ENCODE results near the gene MRPL48. TPM values are rescaled to one million over a fixed set of nuclear protein-coding genes. Genes with fewer than 3 reads are reported as not detected.
"Not testable (repeated sequence)": the region's sequence is repeated elsewhere in the genome, so short reads cannot be mapped to it uniquely, and the experiment has no call there.

MRPL48 gene
- total RNA-seq (2014; rRNA removed; shearing (Covaris generic)) = 111 and 119 TPM in 2 replicates
- 44.5 and 47.7 TPM in 2 replicates for polyA plus RNA-seq (2015; cell fraction: cytosol; rRNA removed)
- 10.7 and 14.1 TPM in 2 replicates for polyA plus RNA-seq (2015; cell fraction: nucleus; rRNA removed)

- peak; percentile 99 for DNase-seq (ENCODE audit: low read depth, low spot score)
- in situ Hi-C loops (cut with HindIII; ENCODE audit: low pct_unique_long_range_greater_than_20kb, low sequenced_read_pairs) = no loop called here
Observed at GRCh38 chr11:73787643-73788558, at the start of gene MRPL48. TSS of gene MRPL48 (plus strand) at chr11:73787874. CDS start at chr11:73787972, 98 bp downstream.

- in situ Hi-C loops (cut with HindIII; ENCODE audit: low pct_unique_long_range_greater_than_20kb, low sequenced_read_pairs) = no loop called here
- no peak for DNase-seq (ENCODE audit: low read depth, low spot score)
Observed at GRCh38 chr11:73743045-73743444, 44.6 kb upstream of the MRPL48 start.

GRCh38 chr11:73746701-73747100, 41.0 kb upstream of the MRPL48 start:
- no peak for DNase-seq (ENCODE audit: low read depth, low spot score)
- in situ Hi-C loops (cut with HindIII; ENCODE audit: low pct_unique_long_range_greater_than_20kb, low sequenced_read_pairs) = no loop called here

GRCh38 chr11:73747762-73748161, 39.9 kb upstream of the MRPL48 start:
- in situ Hi-C loops (cut with HindIII; ENCODE audit: low pct_unique_long_range_greater_than_20kb, low sequenced_read_pairs) = no loop called here
- DNase-seq (ENCODE audit: low read depth, low spot score) = no peak

- in situ Hi-C loops (cut with HindIII; ENCODE audit: low pct_unique_long_range_greater_than_20kb, low sequenced_read_pairs) = no loop called here
- no peak for DNase-seq (ENCODE audit: low read depth, low spot score)
Observed at GRCh38 chr11:73748300-73748699, 39.4 kb upstream of the MRPL48 start.

- in situ Hi-C loops (cut with HindIII; ENCODE audit: low pct_unique_long_range_greater_than_20kb, low sequenced_read_pairs) = no loop called here
- no peak for DNase-seq (ENCODE audit: low read depth, low spot score)
Observed at GRCh38 chr11:73749118-73749517, 38.6 kb upstream of the MRPL48 start.

GRCh38 chr11:73750228-73750627, 37.4 kb upstream of the MRPL48 start:
- in situ Hi-C loops (cut with HindIII; ENCODE audit: low pct_unique_long_range_greater_than_20kb, low sequenced_read_pairs) = no loop called here
- DNase-seq (ENCODE audit: low read depth, low spot score) = no peak

GRCh38 chr11:73750862-73751261, 36.8 kb upstream of the MRPL48 start:
- in situ Hi-C loops (cut with HindIII; ENCODE audit: low pct_unique_long_range_greater_than_20kb, low sequenced_read_pairs) = not testable (repeated sequence)

GRCh38 chr11:73752216-73752867, 35.3 kb upstream of the MRPL48 start:
- no peak for DNase-seq (ENCODE audit: low read depth, low spot score)
- in situ Hi-C loops (cut with HindIII; ENCODE audit: low pct_unique_long_range_greater_than_20kb, low sequenced_read_pairs) = no loop called here

More at GRCh38 chr11:73750862-73751261, 36.8 kb upstream of the MRPL48 start:
- not testable (repeated sequence) for DNase-seq (ENCODE audit: low read depth, low spot score)

- in situ Hi-C loops (cut with HindIII; ENCODE audit: low pct_unique_long_range_greater_than_20kb, low sequenced_read_pairs) = no loop called here
- DNase-seq (ENCODE audit: low read depth, low spot score) = no peak
Observed at GRCh38 chr11:73752903-73753302, 34.8 kb upstream of the MRPL48 start.

- no peak for DNase-seq (ENCODE audit: low read depth, low spot score)
- in situ Hi-C loops (cut with HindIII; ENCODE audit: low pct_unique_long_range_greater_than_20kb, low sequenced_read_pairs) = no loop called here
Observed at GRCh38 chr11:73753938-73754337, 33.7 kb upstream of the MRPL48 start.

GRCh38 chr11:73755670-73756069, 32.0 kb upstream of the MRPL48 start:
- in situ Hi-C loops (cut with HindIII; ENCODE audit: low pct_unique_long_range_greater_than_20kb, low sequenced_read_pairs) = no loop called here

GRCh38 chr11:73757598-73757997, 30.1 kb upstream of the MRPL48 start:
- in situ Hi-C loops (cut with HindIII; ENCODE audit: low pct_unique_long_range_greater_than_20kb, low sequenced_read_pairs) = no loop called here
- DNase-seq (ENCODE audit: low read depth, low spot score) = no peak

More at GRCh38 chr11:73755670-73756069, 32.0 kb upstream of the MRPL48 start:
- no peak for DNase-seq (ENCODE audit: low read depth, low spot score)

- no peak for DNase-seq (ENCODE audit: low read depth, low spot score)
- in situ Hi-C loops (cut with HindIII; ENCODE audit: low pct_unique_long_range_greater_than_20kb, low sequenced_read_pairs) = no loop called here
Observed at GRCh38 chr11:73758451-73758850, 29.2 kb upstream of the MRPL48 start.

GRCh38 chr11:73759610-73760134, 28.0 kb upstream of the MRPL48 start:
- peak; percentile 32 for DNase-seq (ENCODE audit: low read depth, low spot score)
- in situ Hi-C loops (cut with HindIII; ENCODE audit: low pct_unique_long_range_greater_than_20kb, low sequenced_read_pairs) = no loop called here

GRCh38 chr11:73760135-73760678, 27.5 kb upstream of the MRPL48 start:
- DNase-seq (ENCODE audit: low read depth, low spot score) = peak; percentile 33
- in situ Hi-C loops (cut with HindIII; ENCODE audit: low pct_unique_long_range_greater_than_20kb, low sequenced_read_pairs) = no loop called here

- in situ Hi-C loops (cut with HindIII; ENCODE audit: low pct_unique_long_range_greater_than_20kb, low sequenced_read_pairs) = no loop called here
Observed at GRCh38 chr11:73760679-73761402, 26.8 kb upstream of the MRPL48 start, which contains the start of gene RAB6A. TSS of gene RAB6A (minus strand) at chr11:73761074. CDS start at chr11:73760635, 439 bp downstream.

More at GRCh38 chr11:73760679-73761402, 26.8 kb upstream of the MRPL48 start, which contains the start of gene RAB6A:
- DNase-seq (ENCODE audit: low read depth, low spot score) = peak; percentile 100

Data from SK-MEL-5 (cell line).